GM20000 (cell line): ENCODE results near the gene SPOCK1.

Source experiments
- DNase-seq: peaks from one replicate; pipeline ENCODE4 v3.0.0; 2012; ENCODE audit warnings: low spot score
- CTCF ChIP-seq: IDR thresholded peaks from 2 replicates; pipeline ENCODE4 v1.5.1; 2012; ENCODE audit warnings: mild to moderate bottlenecking, control low read depth; ENCODE audit errors: extremely low read depth, missing control alignments

Gene SPOCK1

GRCh38 chr5:137294604-137295003 is 204.5 kb downstream of the SPOCK1 start:
- TF ChIP-seq CTCF = no peak
- DNase-seq = no peak

GRCh38 chr5:137292461-137293027 is 206.6 kb downstream of the SPOCK1 start:
- TF ChIP-seq CTCF = no peak
- DNase-seq = no peak

GRCh38 chr5:137291436-137291835 is 207.7 kb downstream of the SPOCK1 start:
- TF ChIP-seq CTCF = no peak
- DNase-seq = no peak

- DNase-seq = no peak
- no peak for TF ChIP-seq CTCF
Measured at GRCh38 chr5:137291031-137291430, 208.1 kb downstream of the SPOCK1 start.

GRCh38 chr5:137290373-137290772 is 208.8 kb downstream of the SPOCK1 start:
- TF ChIP-seq CTCF = no peak
- DNase-seq = no peak

GRCh38 chr5:137289856-137290255 is 209.3 kb downstream of the SPOCK1 start:
- DNase-seq = no peak
- TF ChIP-seq CTCF = no peak

GRCh38 chr5:137287569-137287968 is 211.6 kb downstream of the SPOCK1 start:
- DNase-seq = no peak
- TF ChIP-seq CTCF = no peak
